Ishikawa (cell line): ENCODE results near the gene PPP1R16B.

ENCODE experiments used
- EGR1 ChIP-seq: IDR thresholded peaks from 2 replicates; pipeline ENCODE4 v1.6.1; 2012
- FOXM1 ChIP-seq: IDR thresholded peaks from 2 replicates; pipeline ENCODE4 v1.6.1; 2012; ENCODE audit warnings: low read depth, borderline replicate concordance
- TAF1 ChIP-seq: IDR thresholded peaks from 2 replicates; pipeline ENCODE4 v1.6.1; 2012; ENCODE audit warnings: low read depth, mild to moderate bottlenecking
- ZBTB7A ChIP-seq: IDR thresholded peaks from 2 replicates; pipeline ENCODE4 v1.6.1; 2012; ENCODE audit warnings: low read depth
- TF ChIP-seq, protein P1 (sequence below): IDR thresholded peaks from 2 replicates; pipeline ENCODE4 v1.6.1; 2012; ENCODE audit warnings: low read depth, mild to moderate bottlenecking
- TF ChIP-seq, protein P2 (sequence below): IDR thresholded peaks from 2 replicates; pipeline ENCODE4 v1.6.1; 2012

GRCh38 chr20:38878866-38879265 is 73.4 kb downstream of the PPP1R16B start:
- no peak for TF ChIP-seq ZBTB7A
- no peak for TF ChIP-seq TAF1
- TF ChIP-seq EGR1 = no peak
- no peak for TF ChIP-seq FOXM1
- TF ChIP-seq, protein P1, sequence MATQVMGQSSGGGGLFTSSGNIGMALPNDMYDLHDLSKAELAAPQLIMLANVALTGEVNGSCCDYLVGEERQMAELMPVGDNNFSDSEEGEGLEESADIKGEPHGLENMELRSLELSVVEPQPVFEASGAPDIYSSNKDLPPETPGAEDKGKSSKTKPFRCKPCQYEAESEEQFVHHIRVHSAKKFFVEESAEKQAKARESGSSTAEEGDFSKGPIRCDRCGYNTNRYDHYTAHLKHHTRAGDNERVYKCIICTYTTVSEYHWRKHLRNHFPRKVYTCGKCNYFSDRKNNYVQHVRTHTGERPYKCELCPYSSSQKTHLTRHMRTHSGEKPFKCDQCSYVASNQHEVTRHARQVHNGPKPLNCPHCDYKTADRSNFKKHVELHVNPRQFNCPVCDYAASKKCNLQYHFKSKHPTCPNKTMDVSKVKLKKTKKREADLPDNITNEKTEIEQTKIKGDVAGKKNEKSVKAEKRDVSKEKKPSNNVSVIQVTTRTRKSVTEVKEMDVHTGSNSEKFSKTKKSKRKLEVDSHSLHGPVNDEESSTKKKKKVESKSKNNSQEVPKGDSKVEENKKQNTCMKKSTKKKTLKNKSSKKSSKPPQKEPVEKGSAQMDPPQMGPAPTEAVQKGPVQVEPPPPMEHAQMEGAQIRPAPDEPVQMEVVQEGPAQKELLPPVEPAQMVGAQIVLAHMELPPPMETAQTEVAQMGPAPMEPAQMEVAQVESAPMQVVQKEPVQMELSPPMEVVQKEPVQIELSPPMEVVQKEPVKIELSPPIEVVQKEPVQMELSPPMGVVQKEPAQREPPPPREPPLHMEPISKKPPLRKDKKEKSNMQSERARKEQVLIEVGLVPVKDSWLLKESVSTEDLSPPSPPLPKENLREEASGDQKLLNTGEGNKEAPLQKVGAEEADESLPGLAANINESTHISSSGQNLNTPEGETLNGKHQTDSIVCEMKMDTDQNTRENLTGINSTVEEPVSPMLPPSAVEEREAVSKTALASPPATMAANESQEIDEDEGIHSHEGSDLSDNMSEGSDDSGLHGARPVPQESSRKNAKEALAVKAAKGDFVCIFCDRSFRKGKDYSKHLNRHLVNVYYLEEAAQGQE = peak; percentile 92
- TF ChIP-seq, protein P2, sequence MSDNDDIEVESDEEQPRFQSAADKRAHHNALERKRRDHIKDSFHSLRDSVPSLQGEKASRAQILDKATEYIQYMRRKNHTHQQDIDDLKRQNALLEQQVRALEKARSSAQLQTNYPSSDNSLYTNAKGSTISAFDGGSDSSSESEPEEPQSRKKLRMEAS = no peak
